ENCODE results near the gene CALR3.

Gene CALR3

GRCh38 chr19:16532440-16533234 lies 36.7 kb upstream of the CALR3 start:
- FAIRE-seq (no peak), DNase-seq (ENCODE audit: insufficient read length) (no peak)
- TF ChIP-seq POLR2AphosphoS5 (IDR thresholded peaks at IDR 0.05; ENCODE audit: low read depth, low read length) (no peak), POLR2A (IDR thresholded peaks at IDR 0.05; ENCODE audit: low read depth, low read length) (no peak), TAF1 (IDR thresholded peaks at IDR 0.05; ENCODE audit: borderline replicate concordance, low read depth, low read length) (no peak)

- TF ChIP-seq TAF1 (IDR thresholded peaks at IDR 0.05; ENCODE audit: borderline replicate concordance, low read depth, low read length) (no peak), POLR2AphosphoS5 (IDR thresholded peaks at IDR 0.05; ENCODE audit: low read depth, low read length) (no peak), POLR2A (IDR thresholded peaks at IDR 0.05; ENCODE audit: low read depth, low read length) (no peak)
- FAIRE-seq = no peak
- DNase-seq (ENCODE audit: insufficient read length) = no peak
Measured at GRCh38 chr19:16531380-16531669, 35.4 kb upstream of the CALR3 start.

- DNase-seq (ENCODE audit: insufficient read length) (no peak), FAIRE-seq (no peak)
- no peak for TF ChIP-seq TAF1 (IDR thresholded peaks at IDR 0.05; ENCODE audit: borderline replicate concordance, low read depth, low read length)
Measured at GRCh38 chr19:16530540-16531379, 34.8 kb upstream of the CALR3 start.

- no peak for TF ChIP-seq POLR2A (IDR thresholded peaks at IDR 0.05; ENCODE audit: low read depth, low read length)
- FAIRE-seq = no peak
- no peak for DNase-seq (ENCODE audit: insufficient read length)
Measured at GRCh38 chr19:16529466-16530144, 33.6 kb upstream of the CALR3 start.

GRCh38 chr19:16527971-16528521 lies 32.1 kb upstream of the CALR3 start:
- FAIRE-seq (peak; percentile 14), DNase-seq (ENCODE audit: insufficient read length) (no peak)
- TF ChIP-seq POLR2AphosphoS5 (IDR thresholded peaks at IDR 0.05; ENCODE audit: low read depth, low read length) = no peak
- TF ChIP-seq POLR2A (IDR thresholded peaks at IDR 0.05; ENCODE audit: low read depth, low read length) = no peak
- no peak for TF ChIP-seq TAF1 (IDR thresholded peaks at IDR 0.05; ENCODE audit: borderline replicate concordance, low read depth, low read length)

- no peak for DNase-seq (ENCODE audit: insufficient read length)
- TF ChIP-seq POLR2AphosphoS5 (IDR thresholded peaks at IDR 0.05; ENCODE audit: low read depth, low read length) = no peak
- TF ChIP-seq POLR2A (IDR thresholded peaks at IDR 0.05; ENCODE audit: low read depth, low read length) = no peak
- no peak for TF ChIP-seq TAF1 (IDR thresholded peaks at IDR 0.05; ENCODE audit: borderline replicate concordance, low read depth, low read length)
- FAIRE-seq = no peak
Measured at GRCh38 chr19:16527334-16527935, 31.5 kb upstream of the CALR3 start.

GRCh38 chr19:16525751-16526481 lies 29.9 kb upstream of the CALR3 start:
- TF ChIP-seq POLR2AphosphoS5 (IDR thresholded peaks at IDR 0.05; ENCODE audit: low read depth, low read length) = no peak
- no peak for TF ChIP-seq TAF1 (IDR thresholded peaks at IDR 0.05; ENCODE audit: borderline replicate concordance, low read depth, low read length)
- no peak for TF ChIP-seq POLR2A (IDR thresholded peaks at IDR 0.05; ENCODE audit: low read depth, low read length)
- DNase-seq (ENCODE audit: insufficient read length) (no peak), FAIRE-seq (no peak)

- TF ChIP-seq POLR2A (IDR thresholded peaks at IDR 0.05; ENCODE audit: low read depth, low read length) (no peak), TAF1 (IDR thresholded peaks at IDR 0.05; ENCODE audit: borderline replicate concordance, low read depth, low read length) (no peak), POLR2AphosphoS5 (IDR thresholded peaks at IDR 0.05; ENCODE audit: low read depth, low read length) (no peak)
Measured at GRCh38 chr19:16524991-16525734, 29.2 kb upstream of the CALR3 start.

GRCh38 chr19:16522559-16523377 lies 26.8 kb upstream of the CALR3 start:
- FAIRE-seq (no peak), DNase-seq (ENCODE audit: insufficient read length) (no peak)
- TF ChIP-seq POLR2A (IDR thresholded peaks at IDR 0.05; ENCODE audit: low read depth, low read length) (no peak), POLR2AphosphoS5 (IDR thresholded peaks at IDR 0.05; ENCODE audit: low read depth, low read length) (no peak), TAF1 (IDR thresholded peaks at IDR 0.05; ENCODE audit: borderline replicate concordance, low read depth, low read length) (no peak)

More at GRCh38 chr19:16524991-16525734, 29.2 kb upstream of the CALR3 start:
- DNase-seq (ENCODE audit: insufficient read length) = no peak
- FAIRE-seq = no peak
